Mucosa of rectum (tissue), 2 donors: Measurements from ENCODE around the gene EXT2.

Experiments used
- H3K27ac ChIP-seq, 2 donors: one replicate each; pipeline ENCODE4 v1.7.0; 2013; ENCODE audit warnings: inconsistent platforms in 2 of 2, low read depth in 2 of 2, low read length in 2 of 2
- H3K27me3 ChIP-seq, 2 donors: one replicate each; pipeline ENCODE4 v1.7.0; 2013; ENCODE audit warnings: low read length in 2 of 2; ENCODE audit not compliant: control insufficient read depth in 2 of 2, insufficient read depth in 2 of 2
- H3K36me3 ChIP-seq, 2 donors: one replicate each; pipeline ENCODE4 v1.7.0; 2013; ENCODE audit warnings: low read length in 2 of 2; ENCODE audit not compliant: control insufficient read depth in 2 of 2, insufficient read depth in 2 of 2
- H3K4me1 ChIP-seq, 2 donors: one replicate each; pipeline ENCODE4 v1.7.0; 2013; ENCODE audit warnings: low read length in 2 of 2, mild to moderate bottlenecking in 1 of 2; ENCODE audit not compliant: control insufficient read depth in 2 of 2, insufficient read depth in 2 of 2
- H3K4me3 ChIP-seq, 2 donors: one replicate each; pipeline ENCODE4 v1.7.0; 2013; ENCODE audit warnings: low read length in 2 of 2
- H3K9ac ChIP-seq, 2 donors: one replicate each; pipeline ENCODE4 v1.7.0; 2013; ENCODE audit warnings: low read length in 2 of 2, low read depth in 1 of 2, mild to moderate bottlenecking in 1 of 2
- H3K9me3 ChIP-seq, 2 donors: one replicate each; pipeline ENCODE4 v1.7.0; 2013; ENCODE audit warnings: low read length in 2 of 2; ENCODE audit not compliant: control insufficient read depth in 2 of 2
- donor health status: healthy.
- donor health status: Normal muscosa, but diverticular disease.

Gene EXT2

DNA sequence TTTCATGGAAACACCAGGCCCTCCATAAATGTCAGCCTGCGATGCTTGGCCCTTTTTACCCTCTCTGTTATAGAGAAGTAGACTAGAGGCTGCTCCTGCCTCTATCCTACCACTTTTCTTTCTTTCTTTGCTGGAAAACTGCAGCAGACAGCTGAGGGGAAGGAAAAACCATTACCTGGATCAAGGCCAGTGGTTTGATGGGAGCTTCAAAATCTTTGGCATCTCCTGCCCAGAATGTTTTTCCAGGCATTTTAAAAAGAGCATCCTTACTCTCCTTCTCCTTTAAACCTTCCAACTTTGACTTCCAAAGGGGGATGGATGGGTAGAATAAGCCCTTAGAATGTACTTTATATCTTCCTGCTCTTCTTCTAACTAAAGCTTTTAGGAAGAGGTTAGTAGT, 44.9 kb downstream of the EXT2 start:
- Histone ChIP-seq H3K4me3 (no peak overlapping the region), H3K36me3 (peaks cover 5 to 10% of the 10 kb centered on the region in 2 donors), H3K4me1 (no peaks in the 10 kb centered on the region), H3K27ac (no peak overlapping the region), H3K9ac (no peak overlapping the region), H3K9me3 (no peaks in the 10 kb centered on the region), H3K27me3 (no peaks in the 10 kb centered on the region)

DNA sequence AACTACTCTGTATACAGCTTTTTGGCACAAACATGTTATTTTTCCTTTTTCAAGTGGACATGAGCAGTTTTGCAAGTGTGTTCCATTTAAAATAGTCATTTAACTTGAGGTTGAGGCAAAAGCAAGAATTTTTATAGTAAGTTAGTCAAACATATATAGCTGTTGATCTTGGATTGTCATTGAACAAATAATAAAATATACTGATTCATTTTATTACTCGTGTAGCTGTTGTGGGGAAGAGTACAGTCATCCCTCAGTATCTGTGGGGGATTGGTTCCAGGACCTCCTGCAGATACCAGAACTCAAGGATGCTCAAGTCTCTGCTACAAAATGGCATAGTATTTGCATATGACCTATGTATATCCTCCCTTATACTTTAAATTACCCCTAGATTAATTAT, 45.3 kb downstream of the EXT2 start:
- H3K9me3 ChIP-seq: no peaks in the 10 kb centered on the region

DNA sequence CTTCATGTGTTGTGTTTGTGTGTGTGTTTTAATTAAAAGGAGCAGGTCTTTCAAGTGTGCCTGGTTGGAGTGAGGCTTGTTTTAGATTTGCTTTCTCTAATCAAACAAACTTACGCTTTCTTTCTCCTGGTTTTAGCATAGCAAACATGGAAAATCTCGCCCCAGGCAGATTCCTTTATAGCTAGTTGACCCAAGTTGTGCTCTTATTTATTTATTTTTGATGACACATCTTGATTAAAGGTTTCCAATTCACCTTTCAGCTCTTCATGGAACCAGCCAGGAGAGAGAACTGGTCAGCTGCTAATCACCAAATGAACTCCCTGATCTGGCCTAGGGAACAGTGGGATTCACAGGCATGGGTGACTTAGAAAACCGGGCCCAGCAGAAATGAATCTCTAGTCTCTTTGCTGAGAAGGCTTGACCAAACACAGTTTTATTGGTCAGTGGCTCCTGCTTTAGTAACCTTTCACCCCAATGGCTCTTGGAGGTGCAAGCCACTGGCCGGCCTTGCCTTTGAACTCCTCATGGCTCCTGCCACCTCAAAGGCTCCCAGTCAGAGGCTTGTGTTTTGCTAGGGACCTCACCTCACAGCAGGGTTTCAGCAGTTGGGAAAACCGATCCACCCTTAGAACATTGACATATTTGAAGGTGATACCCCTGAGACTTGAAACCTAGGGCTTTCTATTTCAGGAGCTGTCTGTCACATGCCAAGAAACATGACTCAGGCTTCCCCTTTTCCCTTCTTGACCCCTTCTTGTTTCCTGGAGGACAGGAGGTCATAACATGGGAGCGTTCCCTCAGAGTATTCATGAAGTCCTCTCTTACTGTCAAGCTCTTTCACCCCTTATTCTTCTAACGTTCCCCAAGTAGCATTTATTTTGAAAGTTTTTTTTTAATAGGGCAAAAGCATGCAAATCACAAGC, 48.8 kb downstream of the EXT2 start:
- Histone ChIP-seq H3K36me3 (peaks cover 8 to 15% of the 10 kb centered on the region in 2 donors), H3K27ac (no peak overlapping the region), H3K27me3 (no peaks in the 10 kb centered on the region), H3K4me1 (no peaks in the 10 kb centered on the region), H3K4me3 (no peak overlapping the region), H3K9ac (no peak overlapping the region), H3K9me3 (no peaks in the 10 kb centered on the region)

More for the DNA sequence above, 45.3 kb downstream of the EXT2 start:
- Histone ChIP-seq H3K4me3 (no peak overlapping the region), H3K36me3 (peaks cover 6 to 10% of the 10 kb centered on the region in 2 donors), H3K9ac (no peak overlapping the region), H3K27ac (no peak overlapping the region), H3K4me1 (no peaks in the 10 kb centered on the region), H3K27me3 (no peaks in the 10 kb centered on the region)

- no peaks in the 10 kb centered on the region for H3K27me3 ChIP-seq
- H3K36me3 ChIP-seq: peaks cover 8 to 15% of the 10 kb centered on the region in 2 donors
- H3K27ac ChIP-seq: no peak overlapping the region
- H3K9ac ChIP-seq: no peak overlapping the region
- no peaks in the 10 kb centered on the region for H3K4me1 ChIP-seq
- no peak overlapping the region for H3K4me3 ChIP-seq
- H3K9me3 ChIP-seq: no peaks in the 10 kb centered on the region
Observed at GRCh38 chr11:44145011-44145775, 49.7 kb downstream of the EXT2 start.

- Histone ChIP-seq H3K9me3 (no peaks in the 10 kb centered on the region), H3K9ac (no peak overlapping the region), H3K36me3 (peaks cover 11 to 20% of the 10 kb centered on the region in 2 donors), H3K27me3 (no peaks in the 10 kb centered on the region), H3K4me3 (no peak overlapping the region), H3K4me1 (no peaks in the 10 kb centered on the region), H3K27ac (no peak overlapping the region)
Observed at GRCh38 chr11:44146931-44147330, 51.5 kb downstream of the EXT2 start.

DNA sequence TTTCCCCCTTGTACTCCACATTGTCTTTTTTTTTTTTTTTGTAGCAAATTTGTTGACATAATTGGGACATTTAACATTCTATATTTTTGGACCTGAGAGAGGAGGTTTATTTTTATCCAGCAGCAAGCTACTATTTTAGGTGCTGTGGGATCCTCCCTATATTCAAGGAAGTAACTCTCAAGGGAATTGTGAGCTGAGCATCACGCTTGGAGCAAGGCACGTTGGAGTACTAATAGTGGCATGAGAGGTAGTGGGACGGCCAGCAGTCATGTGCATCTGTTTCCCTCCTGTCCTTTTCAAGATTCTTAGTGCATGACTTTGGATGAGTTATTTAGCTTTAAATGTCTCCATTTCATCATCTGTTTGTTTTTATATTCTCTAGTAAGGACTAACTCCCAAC, 52.3 kb downstream of the EXT2 start:
- no peak overlapping the region for H3K27ac ChIP-seq
- no peaks in the 10 kb centered on the region for H3K4me1 ChIP-seq
- no peak overlapping the region for H3K9ac ChIP-seq
- no peak overlapping the region for H3K4me3 ChIP-seq
- peaks cover 11 to 20% of the 10 kb centered on the region in 2 donors for H3K36me3 ChIP-seq
- no peaks in the 10 kb centered on the region for H3K27me3 ChIP-seq
- H3K9me3 ChIP-seq: no peaks in the 10 kb centered on the region

DNA sequence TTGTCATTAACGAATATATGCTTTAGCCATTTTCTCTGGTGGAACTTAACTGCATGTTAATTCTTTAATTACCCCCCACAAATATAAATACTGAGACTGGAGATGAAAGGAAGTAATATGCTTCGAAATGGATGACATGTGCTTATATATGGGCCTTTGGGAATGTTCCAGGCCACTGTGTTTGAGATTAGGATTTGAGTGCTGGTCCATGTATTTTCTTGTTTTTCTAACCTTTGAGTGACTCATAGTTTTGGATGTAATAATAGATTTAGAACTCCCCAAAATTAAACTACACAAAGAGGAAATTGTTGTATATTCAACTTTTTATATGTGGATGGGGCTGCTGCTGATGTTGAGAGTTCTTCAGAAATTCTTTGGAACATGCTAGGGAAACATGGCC, 54.2 kb downstream of the EXT2 start:
- H3K9me3 ChIP-seq: no peaks in the 10 kb centered on the region
- no peak overlapping the region for H3K4me3 ChIP-seq
- no peak overlapping the region for H3K27ac ChIP-seq
- no peaks in the 10 kb centered on the region for H3K27me3 ChIP-seq
- H3K4me1 ChIP-seq: no peaks in the 10 kb centered on the region
- no peak overlapping the region for H3K9ac ChIP-seq
- peaks cover 9 to 11% of the 10 kb centered on the region in 2 donors for H3K36me3 ChIP-seq

GRCh38 chr11:44150401-44150800, 54.9 kb downstream of the EXT2 start:
- no peak overlapping the region for H3K27ac ChIP-seq
- no peaks in the 10 kb centered on the region for H3K4me1 ChIP-seq
- no peak overlapping the region for H3K4me3 ChIP-seq
- H3K9me3 ChIP-seq: no peaks in the 10 kb centered on the region
- no peaks in the 10 kb centered on the region for H3K27me3 ChIP-seq
- H3K9ac ChIP-seq: no peak overlapping the region
- peaks cover 6 to 11% of the 10 kb centered on the region in 2 donors for H3K36me3 ChIP-seq

GRCh38 chr11:44157019-44157418, 61.5 kb downstream of the EXT2 start:
- Histone ChIP-seq H3K27me3 (no peaks in the 10 kb centered on the region), H3K9ac (no peak overlapping the region), H3K4me1 (no peaks in the 10 kb centered on the region), H3K9me3 (no peaks in the 10 kb centered on the region), H3K27ac (no peak overlapping the region), H3K4me3 (no peak overlapping the region), H3K36me3 (peaks cover 0 to 5% of the 10 kb centered on the region in 2 donors)

DNA sequence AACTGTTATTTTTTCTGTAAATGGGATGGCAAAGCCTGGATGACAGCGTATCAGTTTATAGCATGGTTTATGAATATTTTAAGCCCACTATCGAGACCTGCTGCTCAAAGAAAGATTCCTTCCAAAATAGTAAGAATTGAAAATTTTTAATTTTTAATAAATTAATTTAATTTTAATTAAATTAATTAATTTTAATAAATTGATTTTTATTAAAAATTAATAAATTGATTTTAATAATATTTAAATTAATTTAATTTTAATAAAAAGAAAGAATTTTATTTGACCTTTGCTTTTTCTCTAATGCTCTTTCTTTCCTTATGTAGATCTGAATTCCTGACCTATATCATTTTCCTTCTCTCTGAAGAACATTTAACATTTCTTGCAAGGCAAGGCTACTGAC, 62.9 kb downstream of the EXT2 start:
- Histone ChIP-seq H3K27me3 (no peaks in the 10 kb centered on the region), H3K9ac (no peak overlapping the region), H3K4me1 (no peaks in the 10 kb centered on the region), H3K9me3 (no peaks in the 10 kb centered on the region), H3K36me3 (peaks cover 0 to 5% of the 10 kb centered on the region in 2 donors), H3K27ac (no peak overlapping the region), H3K4me3 (no peak overlapping the region)
